Thyroid gland (tissue), 4 donors: ENCODE results near the gene HYCC1. TPM values are rescaled to one million over a fixed set of nuclear protein-coding genes. Genes with fewer than 3 reads are reported as not detected.

ENCODE experiments used
- DNase-seq, 2 donors: peaks; one replicate each; pipeline ENCODE4 v3.0.0-alpha.2; 2019
- H3K27ac ChIP-seq, 3 donors: fragments of 200-600 bp; sonication (generic); 1 replicate in 2 of 3; 2 replicates in 1 of 3; pipeline ENCODE4 v1.5.1; 2016 to 2019; ENCODE audit warnings: mild to moderate bottlenecking in 1 of 3, moderate library complexity in 1 of 3
- H3K27me3 ChIP-seq: fragments of 200-600 bp; sonication (generic); one replicate; pipeline ENCODE4 v1.5.1; 2019
- H3K36me3 ChIP-seq, 2 donors: fragments of 200-600 bp; sonication (generic); one replicate each; pipeline ENCODE4 v1.5.1; 2016 to 2019
- H3K4me1 ChIP-seq, 2 donors: fragments of 200-600 bp; sonication (generic); one replicate each; pipeline ENCODE4 v1.5.1; 2017 to 2019
- H3K4me3 ChIP-seq, 3 donors: fragments of 200-600 bp; sonication (generic); replicated peaks in 1 of 3; 1 replicate in 2 of 3; 2 replicates in 1 of 3; pipeline ENCODE4 v1.5.1; 2016; ENCODE audit warnings: mild to moderate bottlenecking in 1 of 3
- H3K9me3 ChIP-seq: fragments of 200-600 bp; sonication (generic); one replicate; pipeline ENCODE4 v1.5.1; 2017
- POLR2A ChIP-seq, 2 donors: fragments of 450-650 bp; IDR thresholded peaks; one replicate each; pipeline ENCODE4 v1.6.1; 2017; ENCODE audit warnings: antibody characterized with exemption in 2 of 2, mild to moderate bottlenecking in 2 of 2, moderate library complexity in 1 of 2
- WGBS, 2 donors: methylation state at CpG; one replicate each; pipeline ENCODE4 v1.1.5; 2017; 5-methylcytosine and 5-hydroxymethylcytosine counted together
- intact Hi-C: fragments of 100-400 bp; cut with DNase I; formaldehyde crosslinking; loops from one replicate; pipeline ENCODE4 v1.15.1; 2023
- total RNA-seq, 4 donors: library from RNA; depleted of rRNA; stranded (reverse); fragments of >200 nt; gene quantifications; one replicate each; pipeline ENCODE4 v1.2.3, GENCODE V29; 2016
- TF ChIP-seq, protein P1 (sequence below), 6 experiments: fragments of 200-600 bp in 3 of 6; fragments of 450-650 bp in 3 of 6; sonication (generic) in 3 of 6; IDR thresholded peaks; one replicate each; pipeline ENCODE4 v1.5.1; 2016 to 2019; ENCODE audit warnings: antibody characterized with exemption in 6 of 6, mild to moderate bottlenecking in 2 of 6, inconsistent platforms in 1 of 6, moderate library complexity in 1 of 6

Gene HYCC1
- total RNA-seq, 4 donors from 2014 or later = 18.5 to 38.7 (median 23.4) TPM

DNA sequence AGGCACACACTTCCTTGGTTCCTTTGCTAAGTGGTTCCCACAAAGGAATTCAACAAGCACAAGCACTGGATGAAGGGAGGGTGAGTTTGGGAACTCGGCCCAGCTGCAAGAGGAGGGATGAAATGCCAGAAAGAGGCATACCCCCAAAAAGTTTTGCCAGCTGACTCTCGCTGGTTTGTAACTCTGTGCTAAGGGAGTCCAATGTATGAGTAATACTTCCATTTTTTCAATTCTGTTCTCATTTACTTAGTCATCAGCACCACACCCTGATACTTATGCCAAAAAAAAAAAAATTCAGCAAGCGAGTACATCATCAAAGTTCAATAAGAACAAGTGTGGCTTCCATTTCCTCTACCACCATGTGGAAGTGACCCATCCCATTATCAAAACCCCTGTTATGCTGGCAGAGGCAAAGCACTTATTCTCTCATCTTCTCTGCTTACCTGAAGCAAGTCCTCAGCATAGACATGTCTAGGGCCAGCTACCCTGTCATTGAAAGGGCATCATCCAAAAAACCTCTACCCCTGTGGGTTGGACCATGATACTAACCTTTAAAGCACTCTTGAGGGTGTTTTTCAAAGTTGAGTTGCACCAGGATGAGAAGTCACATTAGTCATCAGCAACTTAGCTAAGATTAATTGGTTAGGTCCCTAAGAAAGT, 6.9 kb upstream of the HYCC1 start:
- intact Hi-C loops = no loop called here
- no peaks in the 10 kb centered on the region for H3K9me3 ChIP-seq
- DNase-seq = no peak

DNA sequence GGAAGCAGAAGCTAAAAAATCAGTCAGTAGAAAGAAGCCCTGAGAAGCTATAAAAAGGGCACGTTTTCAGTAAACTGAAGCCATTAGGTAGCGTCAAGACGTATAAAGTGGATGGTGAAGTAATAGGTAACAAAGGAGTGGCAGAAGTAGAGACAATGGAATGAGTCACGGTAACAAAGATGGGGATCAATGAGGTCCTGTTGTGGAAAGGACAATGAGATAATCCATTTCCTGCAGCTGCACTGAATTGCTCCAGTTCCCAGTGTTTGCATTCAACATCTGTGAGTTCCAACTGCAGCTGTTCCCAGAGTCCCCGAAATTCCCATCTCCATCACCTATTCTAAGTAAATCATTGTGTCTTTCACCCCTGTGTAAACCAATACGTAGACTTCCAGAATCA, 4.8 kb upstream of the HYCC1 start:
- DNase-seq = no peak
- no peaks in the 10 kb centered on the region for H3K27me3 ChIP-seq
- no peaks in the 10 kb centered on the region for H3K4me1 ChIP-seq
- H3K4me3 ChIP-seq = no peak overlapping the region
- WGBS, 2 donors = 68 to 69% methylated on average over 6 of the region's 6 CpGs
- TF ChIP-seq, protein P1, sequence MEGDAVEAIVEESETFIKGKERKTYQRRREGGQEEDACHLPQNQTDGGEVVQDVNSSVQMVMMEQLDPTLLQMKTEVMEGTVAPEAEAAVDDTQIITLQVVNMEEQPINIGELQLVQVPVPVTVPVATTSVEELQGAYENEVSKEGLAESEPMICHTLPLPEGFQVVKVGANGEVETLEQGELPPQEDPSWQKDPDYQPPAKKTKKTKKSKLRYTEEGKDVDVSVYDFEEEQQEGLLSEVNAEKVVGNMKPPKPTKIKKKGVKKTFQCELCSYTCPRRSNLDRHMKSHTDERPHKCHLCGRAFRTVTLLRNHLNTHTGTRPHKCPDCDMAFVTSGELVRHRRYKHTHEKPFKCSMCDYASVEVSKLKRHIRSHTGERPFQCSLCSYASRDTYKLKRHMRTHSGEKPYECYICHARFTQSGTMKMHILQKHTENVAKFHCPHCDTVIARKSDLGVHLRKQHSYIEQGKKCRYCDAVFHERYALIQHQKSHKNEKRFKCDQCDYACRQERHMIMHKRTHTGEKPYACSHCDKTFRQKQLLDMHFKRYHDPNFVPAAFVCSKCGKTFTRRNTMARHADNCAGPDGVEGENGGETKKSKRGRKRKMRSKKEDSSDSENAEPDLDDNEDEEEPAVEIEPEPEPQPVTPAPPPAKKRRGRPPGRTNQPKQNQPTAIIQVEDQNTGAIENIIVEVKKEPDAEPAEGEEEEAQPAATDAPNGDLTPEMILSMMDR (IDR thresholded peaks at IDR 0.05) = no peak
- TF ChIP-seq POLR2A (IDR thresholded peaks at IDR 0.05) = no peak
- intact Hi-C loops = no loop called here
- no peaks in the 10 kb centered on the region for H3K9me3 ChIP-seq
- H3K36me3 ChIP-seq = no peaks in the 10 kb centered on the region
- no peak overlapping the region for H3K27ac ChIP-seq

More for the DNA sequence above, 6.9 kb upstream of the HYCC1 start:
- TF ChIP-seq POLR2A (IDR thresholded peaks at IDR 0.05) = no peak
- TF ChIP-seq, protein P1 (IDR thresholded peaks at IDR 0.05) = no peak
- Histone ChIP-seq H3K27me3 (no peaks in the 10 kb centered on the region), H3K4me3 (no peak overlapping the region), H3K27ac (no peak overlapping the region), H3K36me3 (no peaks in the 10 kb centered on the region), H3K4me1 (no peaks in the 10 kb centered on the region)
- WGBS, 2 donors = 54 to 62% methylated on average over 3 of the region's 3 CpGs

- intact Hi-C loops = no loop called here
- DNase-seq = no peak
- H3K9me3 ChIP-seq = no peaks in the 10 kb centered on the region
- TF ChIP-seq, protein P1 (IDR thresholded peaks at IDR 0.05) = no peak
- no peak for TF ChIP-seq POLR2A (IDR thresholded peaks at IDR 0.05)
- no peaks in the 10 kb centered on the region for H3K36me3 ChIP-seq
- H3K4me3 ChIP-seq = no peak overlapping the region
- 47 to 49% methylated on average over 3 of the region's 3 CpGs for WGBS, 2 donors
- H3K4me1 ChIP-seq = peaks cover 2 to 6% of the 10 kb centered on the region in 2 donors
- no peak overlapping the region for H3K27ac ChIP-seq
- H3K27me3 ChIP-seq = no peaks in the 10 kb centered on the region
These were observed 3.4 kb upstream of the HYCC1 start for GRCh38 chr7:23017309-23017708.

DNA sequence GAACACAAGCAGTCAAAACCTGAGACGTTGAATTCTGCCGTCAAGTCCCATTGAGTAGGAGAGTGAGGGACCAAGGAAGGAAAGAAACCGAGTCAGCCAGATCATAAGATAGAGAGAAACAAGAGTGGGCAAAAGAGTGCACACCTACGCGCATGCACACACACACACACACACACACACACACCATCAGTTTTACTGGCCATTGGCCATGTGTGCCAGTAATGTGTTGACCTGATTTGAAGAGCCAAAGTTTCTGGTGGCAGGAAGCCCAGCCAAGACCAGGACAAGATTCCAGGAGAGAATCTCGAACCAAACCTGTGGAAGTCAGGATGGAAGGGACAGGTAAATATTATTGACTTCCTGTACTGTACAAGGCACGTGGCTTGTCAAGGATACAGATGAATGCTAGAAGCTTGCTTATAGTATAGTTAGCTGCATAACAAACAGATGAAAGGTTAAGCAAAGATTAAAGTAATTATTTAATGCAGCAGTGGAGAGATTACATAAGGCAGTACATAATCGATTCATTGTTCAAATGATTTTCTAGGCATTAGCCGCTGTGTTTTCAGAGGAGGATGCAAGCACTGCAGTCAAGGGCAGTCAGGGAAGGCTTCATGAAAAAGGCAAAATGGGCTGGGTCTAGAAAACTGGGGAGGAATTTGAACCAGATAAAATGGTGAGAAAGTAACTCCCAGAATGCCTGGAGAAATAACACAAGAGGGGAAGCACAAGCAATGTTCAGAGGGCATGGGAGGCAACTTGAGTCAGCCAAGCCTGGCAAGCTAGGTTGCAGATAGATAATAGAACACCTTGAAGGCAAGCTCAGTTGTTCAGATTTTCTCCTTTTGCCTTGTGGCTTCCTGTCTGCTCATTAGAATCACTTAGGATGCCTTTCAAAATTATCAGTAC, 2.7 kb upstream of the HYCC1 start:
- Histone ChIP-seq H3K4me1 (peaks cover 2 to 6% of the 10 kb centered on the region in 2 donors), H3K27me3 (no peaks in the 10 kb centered on the region), H3K9me3 (no peaks in the 10 kb centered on the region), H3K27ac (no peak overlapping the region), H3K4me3 (no peak overlapping the region), H3K36me3 (no peaks in the 10 kb centered on the region)
- no peak for DNase-seq
- 86 to 87% methylated on average over 9 of the region's 9 CpGs for WGBS, 2 donors
- TF ChIP-seq, protein P1 (IDR thresholded peaks at IDR 0.05) = no peak
- no peak for TF ChIP-seq POLR2A (IDR thresholded peaks at IDR 0.05)
- intact Hi-C loops = no loop called here

DNA sequence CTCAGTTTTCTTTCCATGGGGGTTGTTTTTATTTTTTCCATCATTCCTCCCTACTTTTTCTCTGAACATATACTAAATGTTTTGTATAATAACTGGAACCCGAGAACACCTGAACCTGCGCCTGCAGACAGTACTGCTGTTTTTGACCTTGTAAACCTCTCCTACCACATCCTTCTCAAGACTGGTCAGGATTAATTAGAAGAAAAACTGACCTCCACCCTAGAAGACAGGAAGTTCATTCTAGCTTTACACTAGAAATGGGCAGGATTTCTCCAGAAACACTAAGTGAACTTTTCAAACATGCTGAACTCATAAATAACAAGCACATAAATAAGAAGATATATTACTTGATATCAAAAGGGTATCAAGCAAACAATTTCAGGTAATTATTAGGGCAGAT, 751 bp upstream of the HYCC1 start:
- Histone ChIP-seq H3K36me3 (no peaks in the 10 kb centered on the region), H3K27me3 (no peaks in the 10 kb centered on the region), H3K27ac (no peak overlapping the region), H3K9me3 (no peaks in the 10 kb centered on the region), H3K4me3 (no peak overlapping the region), H3K4me1 (peaks cover 2 to 6% of the 10 kb centered on the region in 2 donors)
- TF ChIP-seq POLR2A (IDR thresholded peaks at IDR 0.05) = no peak
- TF ChIP-seq, protein P1 (IDR thresholded peaks at IDR 0.05) = no peak
- WGBS, 2 donors = 84 to 89% methylated on average over 2 of the region's 2 CpGs
- DNase-seq = no peak
- intact Hi-C loops = no loop called here
